Liver (tissue), 3 donors: ENCODE data around the gene EXOSC10.

Experiments used
- ATF3 ChIP-seq: IDR thresholded peaks from 2 replicates; pipeline ENCODE4 v1.6.1; 2016; ENCODE audit warnings: antibody characterized with exemption
- CTCF ChIP-seq: fragments of 150-350 bp; IDR thresholded peaks from 2 replicates; pipeline ENCODE4 v1.5.1; 2017; ENCODE audit warnings: improper control_type of control experiment, low read depth, low read length; ENCODE audit not compliant: missing input control
- EGR1 ChIP-seq, 2 donors: IDR thresholded peaks; 2 replicates each; pipeline ENCODE4 v1.6.1; 2016 to 2018; ENCODE audit warnings: antibody characterized with exemption in 2 of 2, low read depth in 2 of 2
- FOXA1 ChIP-seq: IDR thresholded peaks from 2 replicates; pipeline ENCODE4 v1.6.1; 2016; ENCODE audit warnings: antibody characterized with exemption
- GABPA ChIP-seq, 2 donors: IDR thresholded peaks in 1 of 2; conservative IDR thresholded peaks in 1 of 2; 2 replicates each; pipeline ENCODE4 v1.6.1; 2016; ENCODE audit warnings: antibody characterized with exemption in 2 of 2, mild to moderate bottlenecking in 1 of 2, moderate library complexity in 1 of 2
- HNF4A ChIP-seq, 2 donors: conservative IDR thresholded peaks; 2 replicates each; pipeline ENCODE4 v1.6.1; 2016; ENCODE audit warnings: antibody characterized with exemption in 2 of 2, mild to moderate bottlenecking in 2 of 2
- JUND ChIP-seq, 2 donors: IDR thresholded peaks; 2 replicates each; pipeline ENCODE4 v1.6.1; 2016; ENCODE audit warnings: antibody characterized with exemption in 2 of 2
- MAX ChIP-seq: IDR thresholded peaks from 2 replicates; pipeline ENCODE4 v1.6.1; 2016; ENCODE audit warnings: antibody characterized with exemption
- REST ChIP-seq: IDR thresholded peaks from 2 replicates; pipeline ENCODE4 v1.6.1; 2016; ENCODE audit warnings: antibody characterized with exemption, mild to moderate bottlenecking
- RXRA ChIP-seq, 2 donors: IDR thresholded peaks; 2 replicates each; pipeline ENCODE4 v1.6.1; 2017 to 2018; ENCODE audit warnings: antibody characterized with exemption in 2 of 2, mild to moderate bottlenecking in 1 of 2
- SP1 ChIP-seq: IDR thresholded peaks from 2 replicates; pipeline ENCODE4 v1.6.1; 2018; ENCODE audit warnings: antibody characterized with exemption, mild to moderate bottlenecking
- YY1 ChIP-seq: IDR thresholded peaks from 2 replicates; pipeline ENCODE4 v1.6.1; 2016; ENCODE audit warnings: antibody characterized with exemption, mild to moderate bottlenecking
- donor health status: healthy.
- donor health status: healthy.

GRCh38 chr1:11028018-11028417 is 71.7 kb downstream of the EXOSC10 start:
- TF ChIP-seq SP1, result no peak
- TF ChIP-seq YY1, result no peak
- TF ChIP-seq MAX, result no peak
- no peak for TF ChIP-seq HNF4A (conservative IDR thresholded peaks at IDR 0.05)
- TF ChIP-seq CTCF, result no peak
- TF ChIP-seq ATF3, result no peak
- TF ChIP-seq EGR1 (IDR thresholded peaks at IDR 0.05; ENCODE audit: low read depth in 2 of 2), result no peak
- TF ChIP-seq RXRA (IDR thresholded peaks at IDR 0.05), result no peak
- no peak for TF ChIP-seq JUND (IDR thresholded peaks at IDR 0.05)
- TF ChIP-seq REST, result no peak
- TF ChIP-seq FOXA1, result no peak
- TF ChIP-seq GABPA (IDR thresholded peaks at IDR 0.05 in 1 of 2, conservative IDR thresholded peaks at IDR 0.05 in 1 of 2), result no peak
